ENCODE measurements around the gene RPL5.

The RPL5 gene

GRCh38 chr1:92831762-92832536 lies at the start of gene RPL5:
Gene RPL5, plus strand, starts transcription at chr1:92832040. Its CDS starts 75 bp downstream, at chr1:92832115.
- peak; percentile 97 for DNase-seq

GRCh38 chr1:92783550-92783949 lies 48.3 kb upstream of the RPL5 start:
- DNase-seq: peak; percentile 37

GRCh38 chr1:92784021-92784638 lies 47.7 kb upstream of the RPL5 start:
- peak; percentile 66 for DNase-seq

- peak; percentile 98 for DNase-seq
Observed at GRCh38 chr1:92784639-92785500, 47.0 kb upstream of the RPL5 start, which contains the start of gene EVI5. Gene EVI5, minus strand, starts transcription at chr1:92785108. Its CDS starts 48,562 bp downstream, at chr1:92736546.

GRCh38 chr1:92786111-92786901 lies 45.5 kb upstream of the RPL5 start:
- DNase-seq: no peak

GRCh38 chr1:92790081-92790480 lies 41.8 kb upstream of the RPL5 start:
- no peak for DNase-seq

GRCh38 chr1:92790867-92791266 lies 41.0 kb upstream of the RPL5 start:
- no peak for DNase-seq

- no peak for DNase-seq
Observed at GRCh38 chr1:92791487-92792066, 40.3 kb upstream of the RPL5 start.

GRCh38 chr1:92792340-92792782 lies 39.5 kb upstream of the RPL5 start:
- no peak for DNase-seq

- DNase-seq: no peak
Observed at GRCh38 chr1:92795166-92795565, 36.7 kb upstream of the RPL5 start.

GRCh38 chr1:92797297-92797696 lies 34.5 kb upstream of the RPL5 start:
- no peak for DNase-seq

- no peak for DNase-seq
Observed at GRCh38 chr1:92797961-92798360, 33.9 kb upstream of the RPL5 start.

- DNase-seq: no peak
Observed at GRCh38 chr1:92803140-92803887, 28.5 kb upstream of the RPL5 start.

- DNase-seq: peak; percentile 34
Observed at GRCh38 chr1:92804721-92805201, 27.1 kb upstream of the RPL5 start.

- no peak for DNase-seq
Observed at GRCh38 chr1:92805216-92805615, 26.6 kb upstream of the RPL5 start.

- DNase-seq: no peak
Observed at GRCh38 chr1:92808381-92808780, 23.5 kb upstream of the RPL5 start.

GRCh38 chr1:92816732-92817131 lies 15.1 kb upstream of the RPL5 start:
- DNase-seq: no peak

GRCh38 chr1:92817137-92817697 lies 14.6 kb upstream of the RPL5 start:
- DNase-seq: no peak

GRCh38 chr1:92817986-92818764 lies 13.7 kb upstream of the RPL5 start:
- no peak for DNase-seq

- no peak for DNase-seq
Observed at GRCh38 chr1:92820024-92820423, 11.8 kb upstream of the RPL5 start.
